GM10266 (cell line): ENCODE results near the gene KCNQ5.

Experiments used
- DNase-seq: peaks from one replicate; pipeline ENCODE4 v3.0.0; 2012; ENCODE audit errors: extremely low spot score
- CTCF ChIP-seq: IDR thresholded peaks from 2 replicates; pipeline ENCODE4 v1.5.1; 2012; ENCODE audit warnings: mild to moderate bottlenecking, low read depth; ENCODE audit not compliant: control insufficient read depth, insufficient read depth; ENCODE audit errors: missing control alignments

KCNQ5 gene

GRCh38 chr6:72941751-72942150 is 319.9 kb downstream of the KCNQ5 start:
- no peak for DNase-seq
- TF ChIP-seq CTCF = no peak

GRCh38 chr6:72943699-72944098 is 321.8 kb downstream of the KCNQ5 start:
- no peak for TF ChIP-seq CTCF
- no peak for DNase-seq

GRCh38 chr6:72944660-72945059 is 322.8 kb downstream of the KCNQ5 start:
- no peak for TF ChIP-seq CTCF
- no peak for DNase-seq

- no peak for DNase-seq
- TF ChIP-seq CTCF = no peak
Measured at GRCh38 chr6:72946774-72947173, 324.9 kb downstream of the KCNQ5 start.

GRCh38 chr6:72947534-72947933 is 325.7 kb downstream of the KCNQ5 start:
- no peak for DNase-seq
- TF ChIP-seq CTCF = no peak

GRCh38 chr6:72948153-72948552 is 326.3 kb downstream of the KCNQ5 start:
- TF ChIP-seq CTCF = no peak
- DNase-seq = no peak

GRCh38 chr6:72950114-72950860 is 328.4 kb downstream of the KCNQ5 start:
- DNase-seq = no peak

More at GRCh38 chr6:72950114-72950860, 328.4 kb downstream of the KCNQ5 start:
- no peak for TF ChIP-seq CTCF
